GM12872 (cell line): ENCODE data around the gene CCDC8.

ENCODE experiments used
- TF ChIP-seq, protein P1 (sequence below): IDR thresholded peaks from 3 replicates; pipeline ENCODE4 v1.5.1; 2011; ENCODE audit warnings: low read depth, mild to moderate bottlenecking, low read length, moderate library complexity; ENCODE audit not compliant: insufficient read depth

The CCDC8 gene

DNA sequence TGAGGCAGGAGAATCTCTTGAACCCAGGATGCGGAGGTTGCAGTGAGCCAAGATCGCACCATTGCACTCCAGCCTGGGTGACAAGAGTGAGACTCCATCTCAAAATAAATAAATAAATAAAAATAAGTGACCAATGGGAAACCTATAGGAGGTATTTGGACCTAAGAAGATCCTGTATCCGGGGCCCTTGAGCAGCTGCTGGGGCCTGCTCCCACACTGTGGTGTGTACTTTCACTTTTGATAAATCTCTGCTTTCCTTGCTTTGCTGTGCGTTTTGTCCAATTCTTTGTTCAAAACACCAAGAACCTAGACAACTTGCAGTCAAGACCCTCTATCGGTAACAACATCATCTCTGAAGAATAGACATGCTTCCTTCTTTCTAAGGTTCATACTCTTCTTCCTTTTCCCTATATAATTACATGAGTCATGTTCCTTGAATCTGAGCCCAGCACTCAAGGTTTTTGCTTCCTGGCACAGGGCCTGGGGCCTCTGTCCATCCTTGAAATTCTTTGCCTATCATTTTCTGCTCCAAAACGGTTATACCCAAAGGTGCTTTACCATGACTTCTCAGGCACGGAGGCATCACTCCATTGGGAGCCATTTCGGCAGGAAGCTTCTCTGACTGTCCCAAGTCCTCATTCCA lies 29.6 kb upstream of the CCDC8 start:
- TF ChIP-seq, protein P1, sequence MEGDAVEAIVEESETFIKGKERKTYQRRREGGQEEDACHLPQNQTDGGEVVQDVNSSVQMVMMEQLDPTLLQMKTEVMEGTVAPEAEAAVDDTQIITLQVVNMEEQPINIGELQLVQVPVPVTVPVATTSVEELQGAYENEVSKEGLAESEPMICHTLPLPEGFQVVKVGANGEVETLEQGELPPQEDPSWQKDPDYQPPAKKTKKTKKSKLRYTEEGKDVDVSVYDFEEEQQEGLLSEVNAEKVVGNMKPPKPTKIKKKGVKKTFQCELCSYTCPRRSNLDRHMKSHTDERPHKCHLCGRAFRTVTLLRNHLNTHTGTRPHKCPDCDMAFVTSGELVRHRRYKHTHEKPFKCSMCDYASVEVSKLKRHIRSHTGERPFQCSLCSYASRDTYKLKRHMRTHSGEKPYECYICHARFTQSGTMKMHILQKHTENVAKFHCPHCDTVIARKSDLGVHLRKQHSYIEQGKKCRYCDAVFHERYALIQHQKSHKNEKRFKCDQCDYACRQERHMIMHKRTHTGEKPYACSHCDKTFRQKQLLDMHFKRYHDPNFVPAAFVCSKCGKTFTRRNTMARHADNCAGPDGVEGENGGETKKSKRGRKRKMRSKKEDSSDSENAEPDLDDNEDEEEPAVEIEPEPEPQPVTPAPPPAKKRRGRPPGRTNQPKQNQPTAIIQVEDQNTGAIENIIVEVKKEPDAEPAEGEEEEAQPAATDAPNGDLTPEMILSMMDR = no peak

GRCh38 chr19:46441866-46442265 lies 28.5 kb upstream of the CCDC8 start:
- TF ChIP-seq, protein P1 = no peak

GRCh38 chr19:46435009-46435408 lies 21.6 kb upstream of the CCDC8 start:
- TF ChIP-seq, protein P1 = no peak

GRCh38 chr19:46431824-46432223 lies 18.5 kb upstream of the CCDC8 start:
- TF ChIP-seq, protein P1 = no peak

DNA sequence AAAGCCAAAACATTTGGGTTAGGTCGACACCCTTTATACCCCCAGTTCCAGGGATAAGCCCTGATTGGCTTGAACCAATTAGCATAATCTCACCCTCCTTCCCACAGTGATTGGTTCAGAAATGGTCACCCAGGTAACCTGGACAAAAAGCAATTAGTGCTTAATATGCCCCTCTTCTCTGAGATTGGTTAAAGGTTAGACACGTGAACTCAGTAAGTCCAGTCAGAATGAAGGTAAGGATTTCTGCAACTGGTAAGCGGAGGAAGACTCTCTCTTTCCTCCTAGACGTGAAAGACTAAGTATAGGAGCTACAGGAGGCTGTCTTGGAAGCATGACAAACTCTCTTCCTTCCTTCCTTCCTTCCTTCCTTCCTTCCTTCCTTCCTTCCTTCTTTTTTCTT lies 16.6 kb upstream of the CCDC8 start:
- TF ChIP-seq, protein P1 = no peak

DNA sequence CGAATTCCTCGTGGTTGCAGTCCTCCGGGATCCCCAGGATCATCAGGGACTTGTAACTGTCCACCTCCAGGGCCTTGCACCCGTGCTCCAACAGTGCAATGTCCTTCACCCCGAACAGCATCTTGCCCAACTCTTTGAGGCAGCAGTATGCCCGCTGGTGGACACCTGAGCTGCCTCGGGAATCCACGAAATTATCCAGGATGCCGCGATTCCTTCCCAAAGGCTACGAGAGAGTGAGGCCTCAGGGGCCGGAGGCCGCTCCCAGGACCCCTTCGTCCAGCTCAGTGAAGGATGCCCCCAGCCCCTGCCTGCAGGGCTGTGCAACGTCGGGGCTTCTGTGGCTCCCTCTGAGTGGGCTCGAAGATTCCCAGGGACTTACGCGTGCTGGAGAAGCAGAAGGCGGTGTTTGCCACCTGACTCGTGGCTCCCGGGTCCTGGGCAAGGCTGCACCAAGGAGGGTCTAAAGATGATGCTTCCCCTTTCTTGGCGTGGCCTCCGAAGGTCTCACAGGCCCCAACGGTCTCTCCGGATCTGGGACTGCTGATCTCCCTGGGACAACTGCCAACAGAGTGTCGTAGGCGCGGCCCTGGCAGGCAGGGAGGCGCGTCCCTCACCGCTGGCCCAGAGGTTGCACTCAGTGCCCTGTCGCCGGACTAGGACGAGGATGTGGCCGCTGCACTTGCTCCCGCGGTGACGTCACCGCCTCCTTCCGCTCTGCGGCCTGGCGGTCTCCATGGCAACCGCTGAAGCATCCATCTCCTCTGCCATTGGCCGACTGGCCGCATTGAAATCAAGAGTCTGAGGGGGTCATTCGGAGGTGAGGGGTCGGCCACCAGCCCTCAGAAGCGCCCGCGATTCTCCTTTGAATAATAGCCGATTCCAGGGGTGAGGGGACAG lies 15.1 kb upstream of the CCDC8 start, which contains the start of gene PNMA8C:
PNMA8C (minus strand) TSS at position 698 of the 897 bp plus-strand sequence; CDS start at position 121, 577 bp downstream.
- TF ChIP-seq, protein P1 = no peak

DNA sequence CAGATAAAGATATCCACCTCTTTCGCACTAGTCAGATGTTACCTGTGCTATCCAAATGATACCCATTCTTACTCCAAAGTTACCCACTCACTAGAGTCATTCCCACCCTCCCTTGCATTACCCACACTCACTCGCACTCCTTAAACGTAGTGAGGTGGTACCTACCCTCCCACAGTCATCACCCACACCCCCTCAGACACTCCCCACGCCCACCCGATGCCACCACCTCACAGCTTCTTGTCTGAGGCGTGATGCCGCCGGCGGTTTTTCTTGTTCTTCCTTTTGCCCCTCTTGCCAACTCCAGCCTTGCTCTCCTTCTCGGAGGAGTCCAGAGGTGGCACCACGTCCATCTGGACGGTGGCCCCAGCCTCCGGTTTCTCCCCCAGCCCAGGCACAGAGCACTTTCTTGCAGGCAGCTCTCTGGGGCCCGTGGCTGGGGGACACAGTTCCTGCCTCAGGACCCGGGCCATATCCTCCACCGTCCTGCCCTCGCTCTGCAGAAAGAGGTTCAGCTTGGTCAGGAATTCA lies 14.2 kb upstream of the CCDC8 start:
- TF ChIP-seq, protein P1 = no peak
